ENCODE data around the gene NF1.

GRCh38 chr17:31388351-31388750, 293.6 kb downstream of the NF1 start:
- TF ChIP-seq, protein P1, sequence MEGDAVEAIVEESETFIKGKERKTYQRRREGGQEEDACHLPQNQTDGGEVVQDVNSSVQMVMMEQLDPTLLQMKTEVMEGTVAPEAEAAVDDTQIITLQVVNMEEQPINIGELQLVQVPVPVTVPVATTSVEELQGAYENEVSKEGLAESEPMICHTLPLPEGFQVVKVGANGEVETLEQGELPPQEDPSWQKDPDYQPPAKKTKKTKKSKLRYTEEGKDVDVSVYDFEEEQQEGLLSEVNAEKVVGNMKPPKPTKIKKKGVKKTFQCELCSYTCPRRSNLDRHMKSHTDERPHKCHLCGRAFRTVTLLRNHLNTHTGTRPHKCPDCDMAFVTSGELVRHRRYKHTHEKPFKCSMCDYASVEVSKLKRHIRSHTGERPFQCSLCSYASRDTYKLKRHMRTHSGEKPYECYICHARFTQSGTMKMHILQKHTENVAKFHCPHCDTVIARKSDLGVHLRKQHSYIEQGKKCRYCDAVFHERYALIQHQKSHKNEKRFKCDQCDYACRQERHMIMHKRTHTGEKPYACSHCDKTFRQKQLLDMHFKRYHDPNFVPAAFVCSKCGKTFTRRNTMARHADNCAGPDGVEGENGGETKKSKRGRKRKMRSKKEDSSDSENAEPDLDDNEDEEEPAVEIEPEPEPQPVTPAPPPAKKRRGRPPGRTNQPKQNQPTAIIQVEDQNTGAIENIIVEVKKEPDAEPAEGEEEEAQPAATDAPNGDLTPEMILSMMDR (IDR thresholded peaks at IDR 0.05): no peak
- no peak for TF ChIP-seq POLR2A (IDR thresholded peaks at IDR 0.05)

All from Peyer's patch (tissue), 4 donors.